IMR-90 (cell line): ENCODE results near the gene EXOC3L2. TPM values are rescaled to one million over a fixed set of nuclear protein-coding genes. Genes with fewer than 3 reads are reported as not detected.

ENCODE experiments used
- ATAC-seq: fragments of 200-7000 bp; cut with Tn5 transposase; 2 replicates; pipeline ENCODE4 v1.9.1; 2020; ENCODE audit warnings: low read depth, mild to moderate bottlenecking, moderate library complexity
- BruUV-seq: library from RNA; stranded (reverse); fragments of 400-500 nt; replicated peaks from 2 replicates; lab custom pipeline; 2021; lab: Mats Ljungman, UMichigan
- CTCF ChIA-PET: fragments of 300-600 bp; formaldehyde crosslinking; extraction: SDS; loops from one replicate; lab custom pipeline; 2021; ENCODE audit warnings: antibody characterized with exemption; lab: Yijun Ruan, JAX
- POLR2A ChIA-PET: fragments of 300-600 bp; sonication (Branson Sonifier 250); formaldehyde crosslinking; loops from one replicate; lab custom pipeline; 2022; ENCODE audit warnings: antibody characterized with exemption; ENCODE audit not compliant: unreplicated experiment; lab: Charles Lee
- DNase-seq: peaks from one replicate; pipeline ENCODE4 v3.0.0; 2013
- H2AFZ ChIP-seq: replicated peaks from 2 replicates; pipeline ENCODE3; 2013; ENCODE audit warnings: low read length, mild to moderate bottlenecking; ENCODE audit not compliant: poor library complexity
- H2AK5ac ChIP-seq: 2 replicates; pipeline ENCODE4 v1.6.1; 2013; ENCODE audit warnings: low read depth, low read length, inconsistent platforms
- H2AK9ac ChIP-seq: replicated peaks from 2 replicates; pipeline ENCODE3; 2013; ENCODE audit warnings: mild to moderate bottlenecking, low read depth, low read length, moderate library complexity; ENCODE audit not compliant: poor library complexity
- H2BK120ac ChIP-seq: 2 replicates; pipeline ENCODE4 v1.6.1; 2013; ENCODE audit warnings: low read depth, low read length, inconsistent platforms
- H2BK15ac ChIP-seq: 3 replicates; pipeline ENCODE4 v1.6.1; 2013; ENCODE audit warnings: low read depth, low read length, inconsistent platforms
- H2BK20ac ChIP-seq: 2 replicates; pipeline ENCODE4 v1.6.1; 2013; ENCODE audit warnings: low read depth, mild to moderate bottlenecking, inconsistent platforms, low read length, moderate library complexity
- H2BK5ac ChIP-seq: 2 replicates; pipeline ENCODE4 v1.6.1; 2013; ENCODE audit warnings: mild to moderate bottlenecking, low read depth, low read length, inconsistent platforms; ENCODE audit not compliant: poor library complexity, severe bottlenecking
- H3K14ac ChIP-seq: replicated peaks from 2 replicates; pipeline ENCODE4 v1.6.1; 2013; ENCODE audit warnings: low read depth, low read length, inconsistent platforms
- H3K18ac ChIP-seq: 2 replicates; pipeline ENCODE4 v1.6.1; 2013; ENCODE audit warnings: low read depth, low read length, control low read depth
- H3K23ac ChIP-seq: 2 replicates; pipeline ENCODE4 v1.6.1; 2013; ENCODE audit warnings: low read depth, low read length, inconsistent platforms
- H3K27ac ChIP-seq: 2 replicates; pipeline ENCODE4 v1.5.1; 2013; ENCODE audit warnings: mild to moderate bottlenecking, control low read depth, low read length; ENCODE audit not compliant: insufficient read depth
- H3K27me3 ChIP-seq: 2 replicates; pipeline ENCODE4 v1.6.1; 2013; ENCODE audit warnings: low read length; ENCODE audit not compliant: control insufficient read depth, insufficient read depth
- H3K36me3 ChIP-seq: 2 replicates; pipeline ENCODE4 v1.6.1; 2013; ENCODE audit warnings: low read length, mixed read lengths; ENCODE audit not compliant: control insufficient read depth, insufficient read depth
- H3K4ac ChIP-seq: 2 replicates; pipeline ENCODE4 v1.6.1; 2013; ENCODE audit warnings: low read depth, low read length, inconsistent platforms
- H3K4me1 ChIP-seq: 2 replicates; pipeline ENCODE4 v1.6.1; 2013; ENCODE audit warnings: low read length, mixed read lengths; ENCODE audit not compliant: control insufficient read depth, insufficient read depth
- H3K4me2 ChIP-seq: 2 replicates; pipeline ENCODE4 v1.6.1; 2013; ENCODE audit warnings: low read depth, mild to moderate bottlenecking, control low read depth, low read length, moderate library complexity
- H3K4me3 ChIP-seq: 2 replicates; pipeline ENCODE4 v1.5.1; 2013; ENCODE audit warnings: low read depth, mild to moderate bottlenecking, control low read depth, low read length, moderate library complexity; ENCODE audit not compliant: insufficient read depth
- H3K56ac ChIP-seq: 2 replicates; pipeline ENCODE4 v1.6.1; 2013; ENCODE audit warnings: low read length, inconsistent platforms; ENCODE audit not compliant: insufficient read depth; ENCODE audit errors: extremely low read depth
- H3K79me1 ChIP-seq, 2 experiments: 2 replicates each; pipeline ENCODE4 v1.6.1; 2013; ENCODE audit warnings: low read length in 2 of 2, inconsistent platforms in 1 of 2, low read depth in 1 of 2
- H3K9ac ChIP-seq: 2 replicates; pipeline ENCODE4 v1.6.1; 2013; ENCODE audit warnings: low read depth, low read length, control low read depth
- H3K9me1 ChIP-seq: 2 replicates; pipeline ENCODE4 v1.6.1; 2013; ENCODE audit warnings: low read length, inconsistent platforms; ENCODE audit not compliant: insufficient read depth
- H3K9me3 ChIP-seq: 2 replicates; pipeline ENCODE4 v1.6.1; 2013; ENCODE audit warnings: low read length; ENCODE audit not compliant: control insufficient read depth, insufficient read depth
- H4K20me1 ChIP-seq: 2 replicates; pipeline ENCODE4 v1.6.1; 2013; ENCODE audit warnings: low read length, inconsistent platforms; ENCODE audit not compliant: insufficient read depth
- H4K5ac ChIP-seq: 2 replicates; pipeline ENCODE4 v1.6.1; 2013; ENCODE audit warnings: mild to moderate bottlenecking, low read depth, low read length, control low read depth
- H4K8ac ChIP-seq, 2 experiments: 2 replicates each; pipeline ENCODE4 v1.6.1; 2013; ENCODE audit warnings: low read depth in 2 of 2, low read length in 2 of 2, control low read depth in 1 of 2, inconsistent platforms in 1 of 2
- H4K91ac ChIP-seq: 2 replicates; pipeline ENCODE4 v1.6.1; 2013; ENCODE audit warnings: low read depth, low read length, inconsistent platforms; ENCODE audit not compliant: insufficient read depth
- MXI1 ChIP-seq: IDR thresholded peaks from 2 replicates; pipeline ENCODE4 v1.6.1; 2012; ENCODE audit warnings: low read depth, mild to moderate bottlenecking, low read length, moderate library complexity, borderline replicate concordance
- RAD21 ChIP-seq: IDR thresholded peaks from 2 replicates; pipeline ENCODE4 v1.6.1; 2012; ENCODE audit warnings: low read length, improper control_type of control experiment
- WGBS, 2 experiments: methylation state at CpG; one replicate each; pipeline versions ENCODE4 v1.1.5 to v1.1.7; 2013; ENCODE audit warnings: missing lambda C conversion rate in 2 of 2; ENCODE audit not compliant: insufficient read length in 1 of 2; ENCODE audit errors: extremely low coverage in 2 of 2; 5-methylcytosine and 5-hydroxymethylcytosine counted together
- dilution Hi-C: fragments of 300-500 bp; cut with HindIII; formaldehyde crosslinking; loops from one replicate; pipeline ENCODE4 v1.14.3; 2018; ENCODE audit warnings: low sequenced_read_pairs; ENCODE audit not compliant: unreplicated experiment
- in situ Hi-C: fragments of 300-500 bp; cut with MboI; formaldehyde crosslinking; loops from 3 replicates; pipeline ENCODE4 v1.14.3; 2019; ENCODE audit warnings: low sequenced_read_pairs, inconsistent platforms, mixed read lengths
- intact Hi-C: fragments of 100-400 bp; cut with micrococcal nuclease; formaldehyde crosslinking; loops from 2 replicates; pipeline ENCODE4 v1.10.0; 2022
- polyA plus RNA-seq, 3 experiments: library from polyadenylated mRNA; depleted of rRNA; stranded (reverse); fragments of >200 nt; gene quantifications; 2 replicates each; pipeline ENCODE4 v1.2.3, GENCODE V29; 2012; ENCODE audit warnings: low replicate concordance in 1 of 3
- total RNA-seq: library from RNA; depleted of rRNA; stranded (reverse); fragments of >200 nt; gene quantifications from 2 replicates; pipeline ENCODE4 v1.2.3, GENCODE V29; 2012
- TF ChIP-seq, protein P1 (sequence below): fragments of 150-350 bp; IDR thresholded peaks from 2 replicates; pipeline ENCODE4 v1.6.1; 2016; ENCODE audit warnings: low read depth, mild to moderate bottlenecking, low read length, moderate library complexity, borderline replicate concordance

The EXOC3L2 gene
- total and polyA plus RNA-seq, 2 of the 4 experiments (the other 2 are of a cell fraction): 0.03 TPM; not detected in 1

DNA sequence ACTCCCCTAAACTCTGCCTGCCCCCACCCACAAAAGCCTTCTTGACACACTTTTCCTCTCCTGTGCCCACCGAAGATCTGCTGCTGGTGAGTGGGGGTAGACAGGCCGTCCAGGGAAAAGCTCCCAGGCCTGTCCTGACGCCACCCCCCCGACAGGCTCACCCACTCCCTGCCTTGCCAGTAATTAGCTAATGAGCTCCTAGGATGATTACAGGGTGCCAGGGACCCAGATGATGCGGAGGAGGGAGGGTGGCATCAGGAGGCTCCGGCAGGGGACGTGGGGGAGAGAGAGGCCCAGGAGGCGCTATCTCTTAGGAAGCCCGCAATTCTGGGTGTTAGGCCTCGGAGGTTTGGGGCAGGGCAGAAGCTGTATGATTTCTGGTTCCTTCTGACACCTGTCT is 32.9 kb upstream of the EXOC3L2 start:
- no peak overlapping the region for H4K8ac ChIP-seq

More for the DNA sequence above, 32.9 kb upstream of the EXOC3L2 start:
- H4K5ac ChIP-seq: no peak overlapping the region
- no peak overlapping the region for H3K27ac ChIP-seq
- H3K9me1 ChIP-seq: peaks cover 10% of the 10 kb centered on the region
- no peak overlapping the region for H2AK9ac ChIP-seq
- ChIA-PET POLR2A (no interaction called here), CTCF (no interaction called here)
- no peak overlapping the region for H3K18ac ChIP-seq
- no peak overlapping the region for H2BK20ac ChIP-seq
- WGBS, 2 experiments: no CpG with 5 or more reads among the region's 10 CpGs
- TF ChIP-seq MXI1 (no peak), RAD21 (no peak)
- TF ChIP-seq, protein P1, sequence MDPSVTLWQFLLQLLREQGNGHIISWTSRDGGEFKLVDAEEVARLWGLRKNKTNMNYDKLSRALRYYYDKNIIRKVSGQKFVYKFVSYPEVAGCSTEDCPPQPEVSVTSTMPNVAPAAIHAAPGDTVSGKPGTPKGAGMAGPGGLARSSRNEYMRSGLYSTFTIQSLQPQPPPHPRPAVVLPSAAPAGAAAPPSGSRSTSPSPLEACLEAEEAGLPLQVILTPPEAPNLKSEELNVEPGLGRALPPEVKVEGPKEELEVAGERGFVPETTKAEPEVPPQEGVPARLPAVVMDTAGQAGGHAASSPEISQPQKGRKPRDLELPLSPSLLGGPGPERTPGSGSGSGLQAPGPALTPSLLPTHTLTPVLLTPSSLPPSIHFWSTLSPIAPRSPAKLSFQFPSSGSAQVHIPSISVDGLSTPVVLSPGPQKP: no peak
- H3K27me3 ChIP-seq: no peaks in the 10 kb centered on the region
- H3K56ac ChIP-seq: no peak overlapping the region
- H3K9ac ChIP-seq: no peak overlapping the region
- H2BK5ac ChIP-seq: no peak overlapping the region
- H2BK120ac ChIP-seq: no peak overlapping the region
- peaks cover 15% of the 10 kb centered on the region for H4K20me1 ChIP-seq
- H3K4me2 ChIP-seq: no peak overlapping the region
- DNase-seq: no peak
- no peak overlapping the region for H3K4ac ChIP-seq
- dilution Hi-C loops (no loop called here), in situ Hi-C loops (no loop called here), intact Hi-C loops (no loop called here)
- no peak overlapping the region for H2BK15ac ChIP-seq
- H3K4me3 ChIP-seq: no peak overlapping the region
- H3K36me3 ChIP-seq: peaks cover 52% of the 10 kb centered on the region
- no peak overlapping the region for H2AK5ac ChIP-seq
- H4K91ac ChIP-seq: no peak overlapping the region
- peaks cover 7 to 14% of the 10 kb centered on the region in 2 experiments; a peak in 3 of 4 replicates for H3K79me1 ChIP-seq
- ATAC-seq: no peak
- H2AFZ ChIP-seq: no peak overlapping the region
- H3K9me3 ChIP-seq: no peaks in the 10 kb centered on the region
- no TSS peak for BruUV-seq
- peaks cover 8% of the 10 kb centered on the region for H3K4me1 ChIP-seq
- no peak overlapping the region for H3K14ac ChIP-seq
- no peak overlapping the region for H3K23ac ChIP-seq
